Natural killer cell (primary cell): ENCODE results near the gene RAC2. TPM values are rescaled to one million over a fixed set of nuclear protein-coding genes. Genes with fewer than 3 reads are reported as not detected.

ENCODE experiments used
- ATAC-seq, 3 donors: fragments of 150-1000 bp in 2 of 3; fragments of 200-7000 bp in 1 of 3; cut with Tn5 transposase; 1 replicate in 1 of 3; 2 replicates in 2 of 3; pipeline ENCODE4 v1.10.0; 2021; ENCODE audit warnings: mild to moderate bottlenecking in 2 of 3, moderate library complexity in 2 of 3
- DNase-seq, 2 donors: peaks; one replicate each; pipeline versions ENCODE4 v3.0.0 to v3.0.0-alpha.2; 2013 to 2021; ENCODE audit warnings: mixed read lengths in 1 of 2
- H3K27ac ChIP-seq: one replicate; pipeline ENCODE4 v1.5.1; 2013; ENCODE audit warnings: mild to moderate bottlenecking, low read length
- H3K27me3 ChIP-seq: one replicate; pipeline ENCODE4 v1.6.1; 2013; ENCODE audit warnings: low read length; ENCODE audit not compliant: control insufficient read depth, insufficient read depth
- H3K36me3 ChIP-seq: one replicate; pipeline ENCODE4 v1.6.1; 2013; ENCODE audit warnings: low read length; ENCODE audit not compliant: control insufficient read depth, insufficient read depth
- H3K4me1 ChIP-seq: one replicate; pipeline ENCODE4 v1.6.1; 2013; ENCODE audit warnings: low read length; ENCODE audit not compliant: control insufficient read depth, insufficient read depth
- H3K4me3 ChIP-seq: one replicate; pipeline ENCODE4 v1.5.1; 2013; ENCODE audit warnings: low read length
- H3K9me3 ChIP-seq: one replicate; pipeline ENCODE4 v1.6.1; 2013; ENCODE audit warnings: low read length; ENCODE audit not compliant: control insufficient read depth, insufficient read depth
- H3K27ac Mint-ChIP-seq, 2 donors: one replicate each; pipeline ENCODE4 v1.8.0; 2022; ENCODE audit warnings: mild to moderate bottlenecking in 2 of 2, mixed read lengths in 2 of 2, moderate library complexity in 1 of 2
- H3K27me3 Mint-ChIP-seq, 2 donors: one replicate each; pipeline ENCODE4 v1.8.0; 2022; ENCODE audit warnings: low read depth in 2 of 2, mixed read lengths in 2 of 2
- H3K36me3 Mint-ChIP-seq: one replicate; pipeline ENCODE4 v1.8.0; 2022; ENCODE audit warnings: mixed read lengths
- H3K4me1 Mint-ChIP-seq, 2 donors: one replicate each; pipeline ENCODE4 v1.8.0; 2022; ENCODE audit warnings: mixed read lengths in 2 of 2
- H3K4me3 Mint-ChIP-seq: one replicate; pipeline ENCODE4 v1.8.0; 2022; ENCODE audit warnings: mild to moderate bottlenecking, moderate library complexity, mixed read lengths
- H3K9me3 Mint-ChIP-seq, 2 donors: one replicate each; pipeline ENCODE4 v1.8.0; 2022; ENCODE audit warnings: mixed read lengths in 2 of 2
- WGBS: methylation state at CpG from one replicate; pipeline ENCODE4 v1.1.7; 2013; ENCODE audit warnings: missing lambda C conversion rate; ENCODE audit not compliant: insufficient coverage; 5-methylcytosine and 5-hydroxymethylcytosine counted together
- intact Hi-C: fragments of 100-400 bp; cut with micrococcal nuclease; formaldehyde crosslinking; loops from one replicate; pipeline ENCODE4 v1.14.2; 2022
- total RNA-seq, 4 donors: library from RNA; stranded (reverse); fragments of 120-200 nt in 1 of 4; gene quantifications; one replicate each; pipeline versions ENCODE4 v1.2.3 to v1.2.4, GENCODE V29; 2013 to 2022
- TF ChIP-seq, protein P1 (sequence below): fragments of 200-600 bp; IDR thresholded peaks from one replicate; pipeline ENCODE4 v1.8.0; 2022; ENCODE audit warnings: antibody characterized with exemption

RAC2 gene
- total RNA-seq, 3 donors from 2014 or later (not counting 1 experiment from before 2014, with no cell fraction given) = 647 to 744 (median 741) TPM

DNA sequence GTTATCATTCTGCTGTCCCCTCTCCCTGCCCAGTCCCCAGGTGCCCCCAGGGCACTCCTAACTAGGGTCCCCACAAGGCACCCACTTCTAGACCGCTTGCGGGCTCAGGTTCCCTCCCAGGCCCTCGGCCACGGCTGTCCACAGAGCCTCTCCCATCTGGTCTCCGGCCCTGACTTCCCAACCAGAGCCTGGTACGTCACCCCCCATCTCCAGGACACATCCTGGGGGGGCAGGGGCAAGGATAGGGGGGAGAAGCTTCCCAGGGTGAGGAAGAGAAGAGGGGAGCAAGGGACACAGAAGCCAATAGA lies 32.2 kb downstream of the RAC2 start:
- ATAC-seq (no peak), DNase-seq (no peak)
- intact Hi-C loops = no loop called here
- peaks cover 0 to 2% of the 10 kb centered on the region in 2 donors for H3K27me3 Mint-ChIP-seq
- WGBS = 98% methylated on average over 5 of the region's 6 CpGs
- Histone ChIP-seq H3K36me3 (no peaks in the 10 kb centered on the region), H3K27me3 (no peaks in the 10 kb centered on the region), H3K9me3 (no peaks in the 10 kb centered on the region), H3K4me1 (no peaks in the 10 kb centered on the region), H3K27ac (no peak overlapping the region), H3K4me3 (no peak overlapping the region)
- H3K9me3 Mint-ChIP-seq = no peaks in the 10 kb centered on the region
- no peaks in the 10 kb centered on the region for H3K36me3 Mint-ChIP-seq
- H3K4me1 Mint-ChIP-seq = peaks cover 0 to 10% of the 10 kb centered on the region in 2 donors
- TF ChIP-seq, protein P1, sequence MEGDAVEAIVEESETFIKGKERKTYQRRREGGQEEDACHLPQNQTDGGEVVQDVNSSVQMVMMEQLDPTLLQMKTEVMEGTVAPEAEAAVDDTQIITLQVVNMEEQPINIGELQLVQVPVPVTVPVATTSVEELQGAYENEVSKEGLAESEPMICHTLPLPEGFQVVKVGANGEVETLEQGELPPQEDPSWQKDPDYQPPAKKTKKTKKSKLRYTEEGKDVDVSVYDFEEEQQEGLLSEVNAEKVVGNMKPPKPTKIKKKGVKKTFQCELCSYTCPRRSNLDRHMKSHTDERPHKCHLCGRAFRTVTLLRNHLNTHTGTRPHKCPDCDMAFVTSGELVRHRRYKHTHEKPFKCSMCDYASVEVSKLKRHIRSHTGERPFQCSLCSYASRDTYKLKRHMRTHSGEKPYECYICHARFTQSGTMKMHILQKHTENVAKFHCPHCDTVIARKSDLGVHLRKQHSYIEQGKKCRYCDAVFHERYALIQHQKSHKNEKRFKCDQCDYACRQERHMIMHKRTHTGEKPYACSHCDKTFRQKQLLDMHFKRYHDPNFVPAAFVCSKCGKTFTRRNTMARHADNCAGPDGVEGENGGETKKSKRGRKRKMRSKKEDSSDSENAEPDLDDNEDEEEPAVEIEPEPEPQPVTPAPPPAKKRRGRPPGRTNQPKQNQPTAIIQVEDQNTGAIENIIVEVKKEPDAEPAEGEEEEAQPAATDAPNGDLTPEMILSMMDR = no peak
- H3K4me3 Mint-ChIP-seq = no peak overlapping the region
- no peak overlapping the region for H3K27ac Mint-ChIP-seq

DNA sequence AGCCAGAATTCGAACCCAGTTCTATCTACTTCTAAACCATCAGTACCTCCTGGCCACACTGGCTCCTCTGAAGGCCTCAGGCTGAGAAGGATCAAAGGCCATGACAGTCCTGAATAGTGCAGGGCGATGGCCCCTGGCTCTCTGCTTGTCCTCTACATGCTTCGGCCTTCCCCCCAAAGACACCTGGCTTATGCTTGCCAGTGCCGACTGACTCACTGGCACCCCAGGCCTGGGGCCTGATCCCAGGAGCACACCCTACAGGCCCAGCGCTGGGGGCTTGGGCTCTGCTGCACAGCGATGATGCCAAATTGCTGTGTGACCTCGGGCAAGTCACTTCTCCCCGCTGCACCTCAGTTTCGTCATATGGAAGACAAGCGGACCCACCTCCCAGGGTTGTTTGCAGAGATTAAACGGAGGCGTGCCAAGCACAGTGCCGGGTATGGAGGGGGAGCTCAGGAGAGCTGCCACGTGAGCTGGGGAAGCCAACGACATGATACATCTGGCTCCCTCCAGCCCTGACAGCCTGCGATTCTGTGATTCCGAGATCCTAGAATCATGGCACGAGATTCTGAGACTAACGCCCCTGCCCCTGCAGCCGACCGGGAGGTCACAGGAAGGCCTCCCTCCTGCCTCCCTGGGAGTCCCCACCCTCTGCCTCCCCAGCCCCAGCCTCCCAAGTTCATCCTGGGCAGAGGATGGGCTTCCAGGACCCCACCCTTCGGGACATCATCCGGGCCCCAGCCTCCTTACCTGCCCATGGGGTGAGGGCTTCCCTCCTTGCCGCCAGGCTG lies 32.8 kb downstream of the RAC2 start:
- H3K27ac Mint-ChIP-seq = no peak overlapping the region
- H3K27me3 Mint-ChIP-seq = no peaks in the 10 kb centered on the region
- intact Hi-C loops = no loop called here
- WGBS = 93% methylated on average over 23 of the region's 24 CpGs
- no peaks in the 10 kb centered on the region for H3K4me1 ChIP-seq
- no peaks in the 10 kb centered on the region for H3K9me3 ChIP-seq
- no peak for DNase-seq
- peaks cover 0 to 8% of the 10 kb centered on the region in 2 donors for H3K4me1 Mint-ChIP-seq
- H3K36me3 Mint-ChIP-seq = no peaks in the 10 kb centered on the region
- no peak overlapping the region for H3K4me3 Mint-ChIP-seq
- no peaks in the 10 kb centered on the region for H3K9me3 Mint-ChIP-seq
- no peak overlapping the region for H3K27ac ChIP-seq
- ATAC-seq = no peak
- H3K4me3 ChIP-seq = no peak overlapping the region
- no peaks in the 10 kb centered on the region for H3K36me3 ChIP-seq
- TF ChIP-seq, protein P1 = no peak
- H3K27me3 ChIP-seq = no peaks in the 10 kb centered on the region

- Histone ChIP-seq H3K27me3 (no peaks in the 10 kb centered on the region), H3K36me3 (no peaks in the 10 kb centered on the region), H3K9me3 (no peaks in the 10 kb centered on the region), H3K4me1 (no peaks in the 10 kb centered on the region), H3K4me3 (no peak overlapping the region), H3K27ac (no peak overlapping the region)
- peaks cover 0 to 8% of the 10 kb centered on the region in 2 donors for H3K4me1 Mint-ChIP-seq
- no peak overlapping the region for H3K27ac Mint-ChIP-seq
- ATAC-seq (no peak), DNase-seq (no peak)
- H3K27me3 Mint-ChIP-seq = no peaks in the 10 kb centered on the region
- H3K4me3 Mint-ChIP-seq = no peak overlapping the region
- 91% methylated on average over 15 of the region's 15 CpGs for WGBS
- intact Hi-C loops = no loop called here
- TF ChIP-seq, protein P1 = no peak
- H3K9me3 Mint-ChIP-seq = no peaks in the 10 kb centered on the region
- no peaks in the 10 kb centered on the region for H3K36me3 Mint-ChIP-seq
These were observed 33.8 kb downstream of the RAC2 start for GRCh38 chr22:37210041-37210803.
